Measurements from ENCODE around the gene MAML1.
"Not testable (repeated sequence)": the region's sequence is repeated elsewhere in the genome, so short reads cannot be mapped to it uniquely, and the experiment has no call there.

Gene MAML1

GRCh38 chr5:179769796-179770195 is 37.2 kb downstream of the MAML1 start:
- DNase-seq = no peak

- DNase-seq = no peak
These were observed 38.8 kb downstream of the MAML1 start for GRCh38 chr5:179771311-179771895.

- no peak for DNase-seq
These were observed 39.7 kb downstream of the MAML1 start for GRCh38 chr5:179772351-179772750.

- no peak for DNase-seq
These were observed 41.0 kb downstream of the MAML1 start for GRCh38 chr5:179773686-179774040.

- no peak for DNase-seq
These were observed 41.8 kb downstream of the MAML1 start for GRCh38 chr5:179774442-179774841.

- DNase-seq = no peak
These were observed 43.9 kb downstream of the MAML1 start for GRCh38 chr5:179776411-179776938.

GRCh38 chr5:179777456-179777855 is 44.8 kb downstream of the MAML1 start:
- no peak for DNase-seq

GRCh38 chr5:179777909-179778308 is 45.3 kb downstream of the MAML1 start:
- DNase-seq = no peak

GRCh38 chr5:179778591-179778990 is 46.0 kb downstream of the MAML1 start:
- no peak for DNase-seq

- no peak for DNase-seq
These were observed 47.2 kb downstream of the MAML1 start for GRCh38 chr5:179779826-179780225.

GRCh38 chr5:179780362-179780761 is 47.7 kb downstream of the MAML1 start:
- no peak for DNase-seq

GRCh38 chr5:179781846-179782245 is 49.2 kb downstream of the MAML1 start:
- no peak for DNase-seq

- no peak for DNase-seq
These were observed 50.5 kb downstream of the MAML1 start for GRCh38 chr5:179783128-179783527.

GRCh38 chr5:179786861-179787260 is 54.2 kb downstream of the MAML1 start:
- no peak for DNase-seq

- no peak for DNase-seq
These were observed 55.7 kb downstream of the MAML1 start for GRCh38 chr5:179788193-179788854.

GRCh38 chr5:179789278-179789677 is 56.7 kb downstream of the MAML1 start:
- DNase-seq = not testable (repeated sequence)

GRCh38 chr5:179791881-179792611 is 59.4 kb downstream of the MAML1 start:
- DNase-seq = no peak

- no peak for DNase-seq
These were observed 60.2 kb downstream of the MAML1 start for GRCh38 chr5:179792612-179793467.

- DNase-seq = no peak
These were observed 61.0 kb downstream of the MAML1 start, which contains the start of gene LTC4S for GRCh38 chr5:179793468-179794139. Gene LTC4S (plus strand): TSS chr5:179793986. CDS start chr5:179794081, 95 bp downstream.

- no peak for DNase-seq
These were observed 61.5 kb downstream of the MAML1 start for GRCh38 chr5:179794171-179794570.

GRCh38 chr5:179794575-179794974 is 62.0 kb downstream of the MAML1 start:
- no peak for DNase-seq

Measured in NCI-H524 treated with DMSO at 0.1 percent for 48 hours (cell line).